ENCODE results near the gene YBEY.
A peak's percentile ranks its signal among the peaks of the same experiment; 100 is the strongest.

Gene YBEY

GRCh38 chr21:46252840-46253239 lies 33.3 kb upstream of the YBEY start:
- no peak for TF ChIP-seq CTCF (IDR thresholded peaks at IDR 0.05; ENCODE audit: low read depth, low read length)
- no peak for DNase-seq (ENCODE audit: low read depth in 2 of 2)
- no peak overlapping the region for H3K4me3 ChIP-seq (replicated peaks in 1 of 2; ENCODE audit: low read depth in 2 of 2, low read length in 2 of 2)

GRCh38 chr21:46253610-46254124 lies 32.5 kb upstream of the YBEY start:
- TF ChIP-seq CTCF (IDR thresholded peaks at IDR 0.05; ENCODE audit: low read depth, low read length), result no peak
- DNase-seq (ENCODE audit: low read depth in 2 of 2), result peak; percentile 18 to 21
- H3K4me3 ChIP-seq (replicated peaks in 1 of 2; ENCODE audit: low read depth in 2 of 2, low read length in 2 of 2), result no peak overlapping the region

GRCh38 chr21:46254208-46254975 lies 31.8 kb upstream of the YBEY start:
- TF ChIP-seq CTCF (IDR thresholded peaks at IDR 0.05; ENCODE audit: low read depth, low read length), result no peak
- no peak for DNase-seq (ENCODE audit: low read depth in 2 of 2)
- H3K4me3 ChIP-seq (replicated peaks in 1 of 2; ENCODE audit: low read depth in 2 of 2, low read length in 2 of 2), result no peak overlapping the region

- DNase-seq (ENCODE audit: low read depth in 2 of 2), result no peak
- H3K4me3 ChIP-seq (replicated peaks in 1 of 2; ENCODE audit: low read depth in 2 of 2, low read length in 2 of 2), result no peak overlapping the region
- no peak for TF ChIP-seq CTCF (IDR thresholded peaks at IDR 0.05; ENCODE audit: low read depth, low read length)
These were observed 31.0 kb upstream of the YBEY start for GRCh38 chr21:46255166-46255565.

- no peak for TF ChIP-seq CTCF (IDR thresholded peaks at IDR 0.05; ENCODE audit: low read depth, low read length)
- H3K4me3 ChIP-seq (replicated peaks in 1 of 2; ENCODE audit: low read depth in 2 of 2, low read length in 2 of 2), result no peak overlapping the region
- no peak for DNase-seq (ENCODE audit: low read depth in 2 of 2)
These were observed 30.3 kb upstream of the YBEY start for GRCh38 chr21:46255758-46256337.

GRCh38 chr21:46256501-46256994 lies 29.6 kb upstream of the YBEY start:
- no peak overlapping the region for H3K4me3 ChIP-seq (replicated peaks in 1 of 2; ENCODE audit: low read depth in 2 of 2, low read length in 2 of 2)
- no peak for DNase-seq (ENCODE audit: low read depth in 2 of 2)
- TF ChIP-seq CTCF (IDR thresholded peaks at IDR 0.05; ENCODE audit: low read depth, low read length), result no peak
